Neutrophil (primary cell): Measurements from ENCODE around the gene TECTB.

Experiments
- H3K27ac ChIP-seq: fragments of 200-600 bp; sonication (generic); 2 replicates; pipeline ENCODE4 v1.5.1; 2016; ENCODE audit warnings: mild to moderate bottlenecking, moderate library complexity
- H3K27me3 ChIP-seq: fragments of 200-600 bp; sonication (generic); 2 replicates; pipeline ENCODE4 v1.6.0; 2016; ENCODE audit warnings: mild to moderate bottlenecking
- H3K36me3 ChIP-seq: fragments of 200-600 bp; sonication (generic); 2 replicates; pipeline ENCODE4 v1.5.1; 2017
- H3K4me1 ChIP-seq, 2 experiments: fragments of 200-600 bp in 1 of 2; sonication (generic) in 1 of 2; 1 replicate in 1 of 2; 2 replicates in 1 of 2; pipeline versions ENCODE4 v1.5.1 to v1.6.1; 2013 to 2016; ENCODE audit warnings: low read depth in 1 of 2, low read length in 1 of 2, mild to moderate bottlenecking in 1 of 2, moderate library complexity in 1 of 2; ENCODE audit not compliant: control insufficient read depth in 1 of 2, insufficient read depth in 1 of 2
- H3K4me3 ChIP-seq, 2 experiments: fragments of 200-600 bp in 1 of 2; sonication (generic) in 1 of 2; 1 replicate in 1 of 2; 2 replicates in 1 of 2; pipeline ENCODE4 v1.5.1; 2013 to 2016; ENCODE audit warnings: low read depth in 1 of 2, low read length in 1 of 2, mild to moderate bottlenecking in 1 of 2, moderate library complexity in 1 of 2
- H3K9me3 ChIP-seq: fragments of 200-600 bp; sonication (generic); 2 replicates; pipeline ENCODE4 v1.5.1; 2016
- TF ChIP-seq, protein P1 (sequence below): fragments of 200-600 bp; sonication (generic); IDR thresholded peaks from 2 replicates; pipeline ENCODE4 v1.5.1; 2016; ENCODE audit warnings: antibody characterized with exemption

TECTB gene

DNA sequence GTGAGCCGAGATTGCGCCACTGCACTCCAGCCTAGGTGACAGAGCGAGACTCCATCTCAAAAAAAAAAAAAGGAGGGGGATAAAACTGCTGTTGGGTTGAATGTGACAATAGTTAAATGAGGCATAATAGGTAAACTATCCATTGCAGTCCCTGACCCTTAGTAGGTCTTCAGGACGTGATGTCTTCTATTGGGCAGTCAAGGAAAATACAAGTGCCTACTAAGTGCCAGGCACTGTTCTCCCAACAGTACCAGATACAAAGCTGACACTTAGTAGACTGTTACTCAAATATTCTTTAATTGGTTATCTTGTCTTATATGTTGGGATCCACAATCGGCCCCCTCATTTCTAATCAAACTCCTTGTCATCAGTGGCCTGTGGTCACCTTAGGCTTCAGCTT lies 63.6 kb downstream of the TECTB start:
- H3K27ac ChIP-seq: no peak overlapping the region
- TF ChIP-seq, protein P1, sequence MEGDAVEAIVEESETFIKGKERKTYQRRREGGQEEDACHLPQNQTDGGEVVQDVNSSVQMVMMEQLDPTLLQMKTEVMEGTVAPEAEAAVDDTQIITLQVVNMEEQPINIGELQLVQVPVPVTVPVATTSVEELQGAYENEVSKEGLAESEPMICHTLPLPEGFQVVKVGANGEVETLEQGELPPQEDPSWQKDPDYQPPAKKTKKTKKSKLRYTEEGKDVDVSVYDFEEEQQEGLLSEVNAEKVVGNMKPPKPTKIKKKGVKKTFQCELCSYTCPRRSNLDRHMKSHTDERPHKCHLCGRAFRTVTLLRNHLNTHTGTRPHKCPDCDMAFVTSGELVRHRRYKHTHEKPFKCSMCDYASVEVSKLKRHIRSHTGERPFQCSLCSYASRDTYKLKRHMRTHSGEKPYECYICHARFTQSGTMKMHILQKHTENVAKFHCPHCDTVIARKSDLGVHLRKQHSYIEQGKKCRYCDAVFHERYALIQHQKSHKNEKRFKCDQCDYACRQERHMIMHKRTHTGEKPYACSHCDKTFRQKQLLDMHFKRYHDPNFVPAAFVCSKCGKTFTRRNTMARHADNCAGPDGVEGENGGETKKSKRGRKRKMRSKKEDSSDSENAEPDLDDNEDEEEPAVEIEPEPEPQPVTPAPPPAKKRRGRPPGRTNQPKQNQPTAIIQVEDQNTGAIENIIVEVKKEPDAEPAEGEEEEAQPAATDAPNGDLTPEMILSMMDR: no peak
- H3K27me3 ChIP-seq: no peaks in the 10 kb centered on the region
- H3K36me3 ChIP-seq: no peaks in the 10 kb centered on the region
- no peak overlapping the region for H3K4me3 ChIP-seq
- H3K4me1 ChIP-seq: no peaks in the 10 kb centered on the region
- no peaks in the 10 kb centered on the region for H3K9me3 ChIP-seq

DNA sequence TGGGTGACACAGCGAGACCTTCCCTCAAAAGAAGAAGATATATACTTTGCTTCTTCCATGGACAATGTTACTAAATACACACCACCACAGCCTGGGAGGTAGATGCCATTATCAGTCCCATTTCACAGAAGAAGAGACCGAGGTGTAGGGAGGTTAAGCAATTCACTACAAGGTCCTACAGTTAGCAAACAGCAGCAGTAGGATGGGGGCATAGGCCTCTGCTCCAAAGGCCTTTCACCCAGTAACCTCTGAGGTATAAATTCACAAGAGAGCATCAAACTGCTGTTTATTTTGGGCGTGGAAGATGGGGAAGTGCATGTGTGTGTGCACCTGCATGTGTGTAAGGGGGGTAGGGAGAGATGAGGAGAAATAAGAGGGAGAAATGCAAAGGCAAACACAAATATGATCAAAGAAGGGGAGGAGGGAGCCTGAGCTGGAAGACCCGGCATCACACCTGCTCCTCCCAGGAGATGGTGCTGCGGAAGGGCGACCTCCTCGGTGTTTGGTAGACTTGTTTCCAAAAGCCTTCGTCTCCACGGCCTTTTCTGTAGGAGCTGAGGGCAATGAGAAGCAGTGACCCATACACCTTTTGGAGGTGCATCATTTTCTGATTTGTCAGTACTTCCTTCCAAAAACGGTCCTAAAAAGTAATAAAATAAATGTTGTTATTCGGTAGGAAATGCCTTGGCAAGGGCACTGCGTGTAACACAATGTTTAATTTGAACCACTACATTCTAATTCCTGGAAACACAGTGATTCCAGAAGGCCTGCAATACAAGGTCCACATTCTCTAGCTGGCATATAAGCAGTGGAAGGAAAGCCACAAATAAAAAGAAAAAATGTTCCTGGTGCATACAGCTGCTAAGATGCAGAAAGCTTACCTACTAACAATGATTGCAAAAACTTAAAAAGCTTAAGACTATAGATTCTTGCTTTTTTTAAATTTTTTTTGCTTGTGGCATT lies 64.8 kb downstream of the TECTB start:
- H3K4me1 ChIP-seq: no peaks in the 10 kb centered on the region
- H3K36me3 ChIP-seq: no peaks in the 10 kb centered on the region
- no peak overlapping the region for H3K27ac ChIP-seq
- H3K4me3 ChIP-seq: no peak overlapping the region
- TF ChIP-seq, protein P1: no peak
- H3K9me3 ChIP-seq: no peaks in the 10 kb centered on the region
- H3K27me3 ChIP-seq: no peaks in the 10 kb centered on the region

DNA sequence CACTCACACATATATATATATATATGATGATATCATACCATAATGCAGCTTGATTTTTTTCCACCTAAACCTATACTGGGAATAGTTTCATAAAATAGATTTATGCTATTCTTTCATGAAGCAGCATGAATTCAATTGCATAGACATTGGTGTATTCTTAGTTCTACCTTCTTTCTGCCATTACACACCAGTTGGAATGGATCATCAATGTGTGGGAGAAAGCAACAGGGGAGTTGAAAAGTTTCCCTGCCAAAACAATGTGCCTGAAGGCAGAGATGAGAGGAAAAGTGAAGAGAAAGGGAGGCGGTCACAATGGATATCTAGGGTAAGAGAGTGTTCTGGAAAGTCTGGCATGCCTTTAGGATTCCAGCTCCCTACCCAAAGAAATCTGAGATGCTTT lies 65.6 kb downstream of the TECTB start:
- Histone ChIP-seq H3K4me1 (no peaks in the 10 kb centered on the region), H3K9me3 (no peaks in the 10 kb centered on the region), H3K27ac (no peak overlapping the region), H3K36me3 (no peaks in the 10 kb centered on the region), H3K27me3 (no peaks in the 10 kb centered on the region), H3K4me3 (no peak overlapping the region)
- TF ChIP-seq, protein P1: no peak

DNA sequence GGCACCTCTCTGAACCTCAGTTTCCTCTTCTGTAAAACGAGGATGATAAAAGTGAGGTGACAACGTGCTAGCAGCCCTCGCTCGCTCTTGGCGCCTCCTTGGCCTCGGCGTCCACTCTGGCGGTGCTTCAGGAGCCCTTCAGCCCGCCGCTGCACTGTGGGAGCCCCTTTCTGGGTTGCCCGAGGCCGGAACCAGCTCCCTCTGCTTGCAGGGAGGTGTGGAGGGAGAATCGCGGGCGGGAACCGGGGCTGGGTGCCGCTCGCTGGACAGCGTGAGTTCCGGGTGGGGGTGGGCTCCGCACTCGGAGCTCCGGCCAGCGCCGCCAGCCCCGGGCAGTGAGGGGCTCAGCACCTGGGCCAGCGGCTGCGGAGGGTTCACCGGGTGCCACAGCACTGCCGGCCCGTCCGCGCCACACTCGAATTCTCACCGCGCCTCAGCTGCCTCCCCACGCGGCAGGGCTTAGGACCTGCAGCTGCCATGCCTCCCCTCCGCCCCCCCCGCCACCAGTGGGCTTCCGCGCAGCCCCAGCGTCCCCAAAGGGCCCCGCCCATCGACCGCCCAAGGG lies 66.4 kb downstream of the TECTB start:
- Histone ChIP-seq H3K27ac (no peak overlapping the region), H3K27me3 (no peaks in the 10 kb centered on the region), H3K9me3 (no peaks in the 10 kb centered on the region), H3K4me1 (no peaks in the 10 kb centered on the region), H3K36me3 (no peaks in the 10 kb centered on the region), H3K4me3 (no peak overlapping the region)
- TF ChIP-seq, protein P1: no peak

DNA sequence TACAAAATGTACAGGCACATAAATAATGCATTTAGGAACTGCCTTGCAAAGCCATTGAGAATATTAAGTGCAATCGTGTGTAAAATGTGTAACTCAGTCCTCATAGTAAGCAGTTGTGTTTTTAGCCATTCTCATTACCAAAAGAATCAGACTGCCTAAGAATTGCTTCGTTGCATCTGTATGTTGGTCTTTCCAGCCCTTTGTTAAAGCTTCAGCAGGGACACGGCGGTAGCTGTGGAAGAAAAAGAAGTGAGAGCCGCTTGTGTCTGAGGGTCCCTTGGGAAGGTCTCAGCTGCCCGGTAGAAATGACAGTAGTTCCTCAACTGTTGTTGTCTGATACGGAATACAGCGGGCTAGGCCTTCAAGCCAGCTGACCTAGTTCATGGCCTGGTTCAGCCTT lies 67.9 kb downstream of the TECTB start:
- H3K4me1 ChIP-seq: no peaks in the 10 kb centered on the region
- H3K4me3 ChIP-seq: no peak overlapping the region
- H3K27ac ChIP-seq: no peak overlapping the region
- H3K27me3 ChIP-seq: no peaks in the 10 kb centered on the region
- TF ChIP-seq, protein P1: no peak
- no peaks in the 10 kb centered on the region for H3K36me3 ChIP-seq
- no peaks in the 10 kb centered on the region for H3K9me3 ChIP-seq
